Measurements from ENCODE around the gene GOLIM4.

- TF ChIP-seq POLR2AphosphoS5 (IDR thresholded peaks at IDR 0.05; ENCODE audit: low read depth, low read length) (no peak), POLR2A (IDR thresholded peaks at IDR 0.05; ENCODE audit: low read depth, low read length) (no peak), POU2F2 (IDR thresholded peaks at IDR 0.05; ENCODE audit: low read depth, low read length) (no peak)
Measured at GRCh38 chr3:168083906-168084305, 11.8 kb downstream of the GOLIM4 start.

Measured in GM12891 (cell line).